Stimulated activated CD4-positive, alpha-beta T cell treated with anti-CD3 and anti-CD28 coated beads, Interleukin-12 subunit alpha, Interleukin-12 subunit beta, amount 100 ng/mL, for 24 hours (primary cell): ENCODE measurements around the gene TSPAN33.

Experiments
- DNase-seq, 2 experiments: peaks; one replicate each; pipeline ENCODE4 v3.0.0-alpha.2; 2020; ENCODE audit warnings: low read depth in 2 of 2

Gene TSPAN33

DNA sequence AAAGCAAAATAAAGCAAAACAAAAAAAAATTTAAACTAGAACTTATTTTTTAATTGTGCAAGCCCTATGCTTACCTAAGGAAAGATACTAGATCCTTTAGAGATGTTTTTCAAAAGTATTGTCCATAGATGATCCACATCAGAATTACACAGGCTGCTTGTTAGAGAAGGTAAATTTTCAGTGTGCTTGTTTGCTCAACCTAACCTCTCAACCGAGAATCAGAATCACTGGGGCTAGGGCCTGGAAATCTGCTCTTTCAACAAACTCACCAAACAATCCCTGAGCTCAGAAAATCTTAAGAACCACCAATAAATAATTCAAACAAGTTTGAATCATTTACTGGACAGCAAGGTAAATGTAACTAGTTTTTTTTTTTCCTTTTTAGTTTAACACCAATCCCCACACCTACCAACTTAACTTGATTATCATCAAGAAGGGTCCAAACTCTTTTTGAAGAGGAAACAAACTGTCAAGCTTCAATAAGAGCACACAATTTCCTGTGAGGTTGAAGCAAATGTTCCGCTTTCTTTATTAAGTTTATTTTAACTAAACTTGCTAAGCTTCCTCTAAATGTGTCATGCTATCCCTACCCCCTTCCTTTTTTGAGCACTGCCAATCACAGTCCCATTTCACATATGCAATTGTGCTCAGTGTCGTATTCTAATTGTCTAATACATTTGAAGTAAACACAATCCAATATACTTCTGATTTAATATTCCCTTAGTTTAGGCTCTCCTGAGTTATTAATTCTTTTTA, 7.4 kb upstream of the TSPAN33 start:
- DNase-seq = no peak

DNA sequence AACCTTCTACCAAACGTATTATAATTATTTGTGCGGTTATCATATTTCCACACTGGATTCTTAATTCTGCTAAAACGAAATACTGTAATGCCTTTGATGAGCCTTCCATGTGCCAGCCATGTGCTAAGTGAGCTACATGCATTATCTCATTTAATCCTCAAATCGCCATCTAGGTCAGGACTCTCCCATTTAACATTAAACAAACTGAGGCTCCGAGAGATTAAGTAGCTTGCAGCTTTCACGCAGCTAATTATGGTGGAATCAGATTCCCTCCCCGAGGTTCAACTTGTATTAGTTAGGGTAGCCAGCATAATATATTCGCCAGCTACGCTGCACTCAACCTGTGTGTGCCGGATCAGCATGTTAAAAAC, 798 bp upstream of the TSPAN33 start:
- DNase-seq = no peak

DNA sequence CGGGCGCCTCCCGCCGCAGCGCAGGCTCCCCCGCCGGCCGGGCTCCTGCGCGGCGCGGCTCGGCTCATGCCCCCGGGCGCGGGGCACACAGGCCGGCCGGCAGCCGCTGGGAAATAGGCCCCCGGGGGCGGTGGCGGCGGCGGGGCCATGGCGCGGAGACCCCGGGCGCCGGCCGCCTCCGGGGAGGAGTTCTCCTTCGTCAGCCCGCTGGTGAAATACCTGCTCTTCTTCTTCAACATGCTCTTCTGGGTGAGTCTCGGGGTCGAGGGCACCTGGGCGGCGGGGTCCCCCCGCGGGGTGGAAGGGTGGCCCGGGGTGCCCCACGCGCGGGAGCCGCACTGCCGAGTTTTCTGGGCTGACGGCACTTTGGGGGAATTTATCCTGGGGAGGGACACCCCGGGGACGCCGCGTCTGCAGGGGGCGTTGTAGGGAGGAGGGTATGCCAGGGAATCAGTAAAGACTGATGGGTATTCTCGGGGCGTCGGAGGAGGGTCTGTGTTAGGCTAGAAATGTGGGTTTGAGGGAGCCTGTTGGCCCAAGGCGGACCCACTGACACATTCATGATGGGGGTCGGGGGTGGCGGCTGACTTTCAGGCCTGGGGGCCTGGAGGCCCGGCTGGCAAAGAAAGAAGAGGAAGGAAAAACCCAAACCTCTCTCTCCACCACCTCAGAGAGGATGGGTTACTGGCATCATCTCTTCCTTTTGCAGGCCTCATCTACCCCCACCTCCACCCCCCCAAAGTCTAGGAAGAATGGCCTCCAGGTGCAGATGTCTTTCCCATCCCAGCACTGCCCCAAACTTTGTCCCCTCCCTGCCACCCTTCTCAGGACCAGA, 544 bp downstream of the TSPAN33 start:
- DNase-seq = no peak

DNA sequence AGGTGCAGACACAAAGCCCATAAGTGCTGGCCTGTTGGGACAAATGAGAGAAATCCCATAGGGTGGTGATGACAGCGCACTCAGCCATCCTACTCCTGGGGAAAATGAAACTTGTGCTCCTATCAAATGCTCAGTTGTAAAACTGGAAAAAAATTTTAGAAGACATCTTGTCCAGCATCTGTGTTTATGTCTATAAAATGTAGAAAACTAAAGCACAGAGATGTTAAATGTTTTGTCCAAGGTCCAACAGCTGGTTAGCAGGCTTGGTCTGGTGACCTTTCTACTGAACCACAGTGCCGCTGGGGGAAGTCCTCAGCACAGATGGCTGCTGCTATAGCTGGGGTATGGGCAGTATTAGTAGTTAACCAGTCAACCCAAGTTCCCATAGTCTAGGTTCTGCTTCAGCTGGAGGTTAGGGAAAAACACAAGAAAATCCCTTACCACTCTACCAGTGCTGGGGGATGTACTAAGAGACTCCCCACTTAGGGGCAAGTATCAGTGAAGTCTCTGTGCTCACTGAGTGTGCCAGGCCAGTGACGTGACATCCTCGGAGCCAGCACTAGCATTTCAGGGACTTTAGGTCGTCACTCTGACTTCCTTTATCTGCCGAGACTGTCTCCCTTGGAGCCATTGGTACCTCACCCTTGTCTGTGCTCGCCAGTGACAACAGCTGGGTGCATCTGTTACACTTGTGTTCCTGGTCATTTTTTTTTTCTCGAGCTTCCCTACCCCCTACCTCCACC, 1.9 kb downstream of the TSPAN33 start:
- DNase-seq = no peak

DNA sequence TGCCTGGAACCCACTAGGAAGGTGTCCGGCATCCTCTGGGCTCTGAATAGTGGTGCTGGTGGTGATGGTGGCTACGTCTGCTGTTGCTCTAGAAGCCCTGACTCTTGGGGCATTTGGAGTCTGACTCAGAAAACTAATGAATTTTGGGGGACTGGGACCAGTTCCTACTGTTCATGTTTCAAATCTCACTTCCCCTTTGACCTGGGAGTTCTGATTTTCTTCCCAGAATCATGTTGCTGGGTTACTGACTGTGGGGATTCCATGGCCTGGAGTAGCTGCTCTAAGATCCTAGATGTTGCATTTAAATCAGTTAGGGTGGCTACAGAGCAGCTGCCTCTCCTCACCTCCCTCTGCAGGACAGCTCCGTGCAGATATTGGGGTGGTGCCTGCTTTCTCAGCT, 3.2 kb downstream of the TSPAN33 start:
- DNase-seq = no peak

DNA sequence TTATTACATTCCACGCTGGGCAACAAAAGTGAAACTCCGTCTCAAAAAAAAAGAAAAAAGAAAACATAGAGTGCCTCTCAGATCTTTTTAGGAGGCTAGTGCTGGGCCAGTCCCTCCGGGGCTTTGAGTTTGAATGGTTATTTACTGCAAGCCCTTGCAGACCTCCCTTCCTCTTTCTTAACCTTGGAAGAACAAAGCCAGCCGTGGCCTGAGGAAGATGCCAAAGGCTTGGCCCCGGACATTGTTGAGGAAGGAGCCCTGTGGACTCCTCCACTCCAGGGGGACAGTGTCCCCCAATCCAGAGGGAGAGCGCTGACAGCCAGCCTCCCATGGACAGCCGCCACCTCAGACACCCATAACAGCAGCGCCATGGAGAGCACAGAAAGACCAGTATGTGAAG, 5.0 kb downstream of the TSPAN33 start:
- DNase-seq = no peak

DNA sequence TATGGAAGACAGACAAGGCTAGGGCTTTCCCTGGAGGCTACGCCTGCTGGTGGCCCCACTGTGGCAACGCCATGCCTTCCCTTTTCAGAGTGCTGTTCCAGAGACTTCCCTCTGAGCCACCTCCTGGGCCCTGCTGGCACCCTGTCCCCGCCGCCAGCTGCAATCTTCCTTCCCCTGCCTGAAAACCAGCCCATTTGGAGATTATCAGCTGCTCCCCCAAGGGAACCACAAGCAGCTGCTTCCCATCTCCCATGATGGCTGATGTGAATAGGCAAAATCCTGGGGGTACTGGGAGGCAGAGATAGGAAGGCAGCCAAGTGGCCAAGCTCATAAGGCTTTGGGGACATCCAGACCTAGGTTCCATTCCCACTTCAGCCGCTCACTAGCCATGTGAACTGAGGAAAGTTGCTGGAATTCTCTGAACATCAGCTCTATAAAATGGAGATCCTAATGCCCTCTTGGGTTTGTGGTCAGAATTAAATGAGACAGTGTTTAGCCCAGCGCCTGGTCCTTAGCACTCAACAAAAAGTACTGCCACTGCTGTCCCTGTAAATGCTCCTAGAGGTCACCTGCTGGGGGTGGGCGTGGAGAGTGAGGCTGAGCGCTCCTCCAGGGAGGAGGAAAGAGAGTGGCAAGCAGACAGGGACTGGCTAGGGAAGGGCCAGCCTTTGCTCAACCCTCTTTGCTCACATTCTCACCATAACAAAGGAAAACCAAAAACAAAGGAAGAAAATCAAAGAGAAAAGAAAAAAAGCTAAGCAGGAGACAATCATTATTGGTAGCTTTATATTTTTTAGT, 5.9 kb downstream of the TSPAN33 start:
- no peak for DNase-seq

DNA sequence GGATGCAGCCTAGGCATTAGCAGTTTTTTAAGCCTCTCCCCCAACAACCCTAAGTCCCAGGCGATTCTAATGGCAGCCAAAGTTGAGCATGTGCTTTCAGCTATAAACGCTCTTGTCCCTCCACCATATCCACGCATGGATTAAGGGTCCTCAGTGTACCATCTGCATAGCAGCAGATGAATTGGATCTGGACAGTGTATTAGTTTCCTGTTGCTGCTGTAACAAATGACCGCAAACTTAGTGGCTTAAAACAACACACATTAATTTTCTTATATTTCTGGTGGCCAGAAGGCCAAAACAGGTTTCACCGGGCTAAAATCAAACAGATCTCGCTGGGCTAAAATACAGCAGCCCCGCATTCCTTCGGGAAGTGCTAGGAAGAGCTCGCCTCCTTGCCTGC, 13.1 kb downstream of the TSPAN33 start:
- DNase-seq = no peak

DNA sequence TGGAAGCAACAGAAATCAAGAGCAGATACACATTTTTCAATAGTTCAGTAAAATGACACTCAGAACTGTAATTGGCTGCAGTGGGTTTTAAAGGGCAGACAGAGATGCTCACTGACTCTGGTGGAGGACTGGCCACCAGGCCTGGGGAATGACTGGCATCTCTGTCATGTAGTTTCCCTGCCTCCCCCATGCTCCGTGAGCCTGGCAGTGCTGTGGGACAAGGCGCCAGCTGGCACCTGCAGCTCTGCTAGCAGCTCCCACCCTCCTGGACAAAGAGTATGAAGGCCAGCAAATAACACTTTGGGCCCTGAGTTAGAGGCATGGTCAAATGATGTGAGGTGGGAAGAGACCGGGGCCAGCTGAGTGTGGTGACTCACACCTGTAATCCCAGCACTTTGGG, 15.0 kb downstream of the TSPAN33 start:
- DNase-seq = no peak

DNA sequence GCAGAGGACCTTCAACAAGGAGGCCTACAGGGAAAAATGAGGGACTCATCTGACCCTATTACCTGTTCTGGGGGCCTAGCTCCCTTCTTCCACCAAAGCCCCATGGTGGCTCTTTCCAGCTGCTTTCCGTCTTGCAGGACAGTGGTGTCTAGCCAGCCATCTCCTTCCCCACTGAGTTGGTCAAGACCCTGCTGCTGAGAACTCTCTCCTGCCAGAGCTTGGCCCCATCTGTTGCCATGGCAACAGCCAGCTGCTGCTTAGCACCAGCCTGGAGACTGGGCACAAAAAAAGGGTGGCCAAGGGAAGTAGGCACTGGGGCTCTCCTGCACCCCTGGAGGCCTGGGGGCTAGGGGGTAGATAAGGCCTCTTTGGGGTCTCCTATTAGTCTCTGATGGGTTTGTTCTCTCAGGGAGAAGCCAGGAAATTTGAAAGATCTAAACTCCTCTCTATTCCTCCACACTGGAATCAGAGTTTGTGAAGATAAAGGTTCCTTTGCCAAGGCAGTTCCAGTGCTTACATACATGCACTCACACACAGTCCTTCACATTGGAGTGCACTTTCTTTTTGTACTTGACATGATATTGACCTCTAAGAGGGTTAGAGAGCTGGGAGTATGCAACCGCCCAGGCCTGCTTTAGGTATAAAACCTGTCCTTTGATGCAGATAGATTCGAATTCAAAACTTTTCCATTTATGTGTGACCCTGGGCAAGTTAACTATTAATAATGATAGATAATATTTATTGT, 15.8 kb downstream of the TSPAN33 start:
- DNase-seq = no peak

DNA sequence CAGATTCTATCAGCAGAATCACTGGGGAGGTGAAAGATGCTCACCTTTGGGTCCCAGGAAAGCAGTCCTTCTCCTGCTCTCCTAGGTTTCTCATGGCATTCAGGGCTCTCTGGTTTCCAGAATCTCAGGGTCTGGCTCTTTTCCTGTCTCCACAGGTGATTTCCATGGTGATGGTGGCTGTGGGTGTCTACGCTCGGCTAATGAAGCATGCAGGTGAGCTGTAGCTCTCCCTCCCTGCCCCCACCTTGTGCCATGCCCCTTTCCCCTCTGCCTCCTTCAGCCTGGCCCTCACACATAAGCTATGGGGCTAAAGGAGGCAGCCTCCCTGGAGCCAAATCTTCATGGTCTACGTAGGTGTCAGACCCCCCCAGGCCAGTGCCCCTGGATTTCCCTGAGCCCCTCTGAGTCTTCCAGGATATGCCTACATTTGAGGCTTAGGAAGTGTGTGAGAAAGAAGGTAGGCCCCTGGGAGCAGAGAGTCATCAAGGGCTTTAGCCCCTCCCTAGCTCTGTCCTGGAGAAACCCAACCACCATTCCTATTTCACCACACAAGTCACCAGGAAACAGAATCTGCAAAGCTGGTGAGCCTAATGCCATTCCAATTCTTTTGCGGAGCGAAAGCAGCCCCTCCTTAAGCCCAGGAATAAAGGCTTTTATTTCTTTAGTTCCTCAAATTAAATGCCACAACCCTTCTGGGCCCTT, 17.2 kb downstream of the TSPAN33 start:
- DNase-seq = no peak

DNA sequence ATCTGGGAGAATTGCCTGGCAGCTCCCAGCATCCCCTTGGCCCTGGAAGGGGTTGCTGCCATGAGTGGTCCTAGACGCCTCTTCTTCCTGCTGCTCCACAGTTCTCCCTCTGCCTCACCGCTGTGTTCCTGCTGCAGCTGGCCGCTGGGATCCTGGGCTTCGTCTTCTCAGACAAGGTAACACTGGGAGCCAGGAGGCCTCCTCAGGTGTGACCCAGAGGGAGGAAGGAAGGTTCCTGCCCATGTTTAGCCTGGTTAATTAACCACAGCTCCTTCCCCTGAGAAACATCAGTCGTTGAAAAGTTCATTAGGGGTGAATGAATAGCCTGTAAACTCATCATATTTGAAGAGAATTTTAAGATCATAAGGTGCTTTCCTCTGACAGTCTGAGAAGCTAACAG, 18.2 kb downstream of the TSPAN33 start:
- DNase-seq = no peak

DNA sequence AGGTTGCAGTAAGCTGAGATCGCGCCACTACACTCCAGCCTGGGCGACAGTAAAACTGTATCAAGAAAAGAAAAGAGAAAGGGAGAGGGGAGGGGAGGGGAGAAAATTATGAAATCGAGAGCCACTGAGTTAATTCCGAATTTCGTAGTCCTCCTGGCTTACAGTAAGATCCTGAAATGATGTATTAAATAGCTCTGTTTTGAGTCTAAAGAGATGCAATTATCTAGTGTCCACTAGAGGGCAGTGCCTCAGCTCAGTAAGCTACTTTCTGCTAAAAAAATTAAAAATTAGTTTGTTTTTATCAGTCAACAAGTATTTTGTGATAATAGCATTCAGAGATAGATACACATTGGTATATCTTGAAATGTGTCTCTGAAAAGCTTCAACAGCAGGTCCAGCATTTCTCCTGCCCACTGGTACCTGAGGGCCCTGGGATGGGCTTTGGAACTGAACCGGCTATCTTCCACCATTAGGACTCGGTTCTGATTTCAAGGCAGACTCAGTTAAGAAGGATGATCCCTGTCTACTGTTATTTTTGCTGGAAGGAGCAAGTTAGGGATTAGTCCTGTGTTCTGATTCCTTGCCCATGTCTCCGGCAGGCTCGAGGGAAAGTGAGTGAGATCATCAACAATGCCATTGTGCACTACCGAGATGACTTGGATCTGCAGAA, 19.5 kb downstream of the TSPAN33 start:
- no peak for DNase-seq

DNA sequence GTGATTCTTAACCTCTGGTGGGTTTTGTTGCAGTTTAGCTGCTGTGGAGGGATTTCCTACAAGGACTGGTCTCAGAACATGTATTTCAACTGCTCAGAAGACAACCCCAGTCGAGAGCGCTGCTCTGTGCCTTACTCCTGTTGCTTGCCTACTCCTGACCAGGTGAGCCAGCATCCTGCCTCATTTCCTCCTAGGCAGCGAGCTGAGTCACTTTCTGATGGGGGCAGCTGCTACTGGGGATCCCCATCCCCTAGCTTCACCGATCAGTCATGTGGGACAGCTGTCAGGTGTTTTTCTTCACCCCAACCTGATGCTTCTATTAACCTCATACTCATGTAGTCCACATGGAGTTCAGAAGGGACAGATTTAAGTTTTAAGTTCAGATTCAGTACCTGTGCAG, 22.2 kb downstream of the TSPAN33 start:
- DNase-seq = no peak

DNA sequence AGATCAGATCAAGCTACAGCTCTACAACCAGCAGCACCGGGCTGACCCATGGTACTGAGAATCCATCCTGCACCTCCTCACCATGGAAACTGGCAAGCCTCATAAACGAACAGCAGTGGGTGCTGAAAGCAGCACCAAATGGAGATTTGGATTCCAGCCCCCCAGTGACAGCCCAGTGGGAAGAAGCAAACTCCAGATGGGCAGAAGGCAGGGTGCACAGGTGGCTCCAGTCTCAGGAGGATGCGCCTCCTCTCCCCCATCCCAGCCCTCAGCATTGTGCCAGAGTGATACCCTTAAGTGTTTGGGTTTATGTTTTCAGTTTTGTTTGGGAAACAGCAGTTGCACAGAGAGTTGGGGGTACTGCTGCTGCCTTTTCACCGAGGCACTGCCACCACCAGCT, 23.3 kb downstream of the TSPAN33 start:
- no peak for DNase-seq

DNA sequence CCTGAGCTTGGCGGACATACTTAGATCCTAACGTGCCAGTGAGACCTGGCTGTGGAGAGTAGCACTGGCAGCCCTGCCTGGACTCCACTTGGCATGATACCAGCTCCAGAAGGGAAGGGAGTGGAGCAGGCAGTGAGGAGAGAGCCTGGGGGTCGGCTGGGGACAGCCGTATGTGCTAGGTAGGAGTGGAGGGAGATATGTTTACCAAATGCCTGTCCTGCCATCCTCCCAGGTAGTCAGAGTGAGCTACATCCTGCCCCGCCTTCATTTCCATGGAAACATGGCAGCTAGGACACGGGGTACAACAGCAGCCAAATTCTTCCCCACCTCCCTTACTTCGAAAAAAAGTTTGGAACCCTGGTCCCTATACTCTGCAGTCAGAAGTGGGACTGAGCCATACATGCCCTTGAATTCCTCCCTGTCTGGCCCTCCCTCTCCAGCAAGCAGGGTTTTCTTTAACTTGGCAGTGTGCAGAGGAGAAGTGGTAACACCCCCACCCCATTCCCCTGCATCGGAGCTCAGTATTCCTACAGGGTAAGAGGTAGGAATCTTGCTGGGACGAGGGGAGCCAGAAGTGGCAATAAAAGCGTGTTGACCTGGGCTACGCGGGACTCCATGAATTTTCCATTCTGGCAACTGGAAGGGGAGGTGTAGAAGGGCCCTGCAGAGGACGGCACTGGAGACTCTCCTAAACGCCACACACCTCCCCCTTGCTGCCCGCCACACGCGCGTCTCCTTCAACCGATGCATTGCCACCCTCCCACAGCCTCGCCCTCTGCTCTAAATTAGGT, 23.9 kb downstream of the TSPAN33 start:
- no peak for DNase-seq

DNA sequence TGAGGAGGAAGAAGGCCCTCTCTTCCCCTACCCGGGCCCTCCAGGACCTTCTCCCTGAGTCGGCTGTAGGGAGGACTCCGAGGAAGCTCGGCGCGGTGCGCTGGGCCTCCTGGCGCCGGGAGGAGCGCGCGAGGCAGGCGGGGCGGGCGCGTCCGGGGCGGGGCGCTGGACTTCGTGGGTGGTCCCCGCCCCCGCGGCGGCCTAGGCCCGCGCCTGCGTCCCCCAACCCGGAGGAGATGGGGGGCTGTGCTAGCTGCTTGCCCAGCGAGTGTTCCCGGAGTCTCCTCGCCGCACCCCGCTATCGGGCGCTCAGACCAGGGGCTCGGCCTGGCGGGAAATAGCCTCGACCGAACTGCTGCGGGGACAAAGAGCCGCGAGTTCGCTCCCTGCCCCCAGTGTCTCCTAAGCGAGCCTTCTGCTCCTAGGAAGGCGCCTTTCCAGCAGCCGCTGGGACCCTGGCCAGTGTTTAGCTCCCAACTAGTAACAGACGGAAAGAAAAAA, 24.7 kb downstream of the TSPAN33 start:
- DNase-seq = no peak

DNA sequence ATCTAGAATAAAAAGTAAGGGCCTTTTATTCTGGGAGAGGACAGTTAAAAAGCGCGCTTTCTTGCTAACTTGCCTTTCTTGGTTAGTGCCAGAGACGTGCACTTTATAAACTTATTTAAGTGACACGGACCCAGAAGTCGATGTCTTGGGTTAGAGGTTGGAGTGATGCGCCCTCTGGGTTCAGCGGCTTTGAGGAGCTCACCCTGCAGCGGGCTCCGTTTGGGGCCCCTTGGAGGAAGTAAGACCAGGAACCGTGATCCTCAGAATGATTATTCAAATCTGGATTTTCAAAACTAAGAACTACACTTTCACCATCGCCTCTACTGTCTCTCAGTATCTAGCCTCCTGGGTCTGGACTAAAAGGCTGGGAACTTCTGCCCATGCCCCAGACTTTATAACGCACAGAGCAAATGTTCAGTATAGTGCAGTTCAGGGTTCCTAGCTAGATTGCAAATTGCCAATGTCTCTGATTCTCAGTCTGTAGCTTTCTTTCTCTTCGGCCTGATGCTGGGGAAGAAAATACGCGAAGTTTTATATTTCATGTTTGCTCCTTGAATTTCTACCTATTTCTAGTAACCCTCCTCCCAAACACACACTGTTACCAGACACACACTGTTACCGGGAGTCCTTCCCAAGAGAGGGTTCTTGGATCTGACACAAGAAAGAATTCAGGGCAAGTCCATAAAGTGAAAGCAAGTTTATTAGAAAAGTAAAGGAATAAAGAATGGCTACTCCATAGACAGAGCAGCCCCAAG, 25.4 kb downstream of the TSPAN33 start:
- DNase-seq = no peak
